ENCODE measurements around the gene A3GALT2.

Gene A3GALT2

DNA sequence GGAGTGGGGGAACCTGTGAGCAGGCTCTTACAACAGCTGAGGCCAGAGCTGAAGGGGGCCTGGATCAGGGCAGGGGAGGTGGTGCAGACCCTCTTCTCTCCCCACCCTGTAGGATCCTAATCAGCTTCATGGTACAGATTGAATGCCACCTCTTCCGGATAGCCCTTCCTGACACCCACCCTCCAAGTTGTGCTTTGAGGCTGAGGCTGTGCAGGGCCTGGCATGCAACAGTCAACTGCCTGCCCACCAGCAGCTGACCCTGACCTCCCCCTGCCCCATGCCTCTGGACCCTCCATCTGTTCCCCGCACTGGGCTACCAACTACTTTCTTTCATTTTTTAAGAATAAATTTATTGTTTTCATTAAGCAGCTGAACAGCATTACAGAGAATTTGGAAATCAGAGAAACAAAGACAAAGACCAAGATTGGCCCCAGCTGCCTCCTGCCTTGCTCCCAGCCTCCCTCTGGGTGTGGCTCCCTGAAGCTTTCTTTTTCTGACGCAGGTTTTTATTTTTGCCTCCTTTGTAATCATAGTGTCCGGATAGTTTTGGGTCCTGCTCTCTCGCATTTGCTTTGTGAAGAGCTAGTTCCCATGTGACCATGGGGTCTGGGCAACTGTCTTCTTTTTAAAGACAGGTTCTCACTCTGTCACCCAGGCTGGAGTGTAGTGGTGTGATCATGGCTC lies 51.8 kb downstream of the A3GALT2 start (continued):
- TF ChIP-seq ZNF26 (tag by site-specific recombination; IDR thresholded peaks at IDR 0.05): no peak

DNA sequence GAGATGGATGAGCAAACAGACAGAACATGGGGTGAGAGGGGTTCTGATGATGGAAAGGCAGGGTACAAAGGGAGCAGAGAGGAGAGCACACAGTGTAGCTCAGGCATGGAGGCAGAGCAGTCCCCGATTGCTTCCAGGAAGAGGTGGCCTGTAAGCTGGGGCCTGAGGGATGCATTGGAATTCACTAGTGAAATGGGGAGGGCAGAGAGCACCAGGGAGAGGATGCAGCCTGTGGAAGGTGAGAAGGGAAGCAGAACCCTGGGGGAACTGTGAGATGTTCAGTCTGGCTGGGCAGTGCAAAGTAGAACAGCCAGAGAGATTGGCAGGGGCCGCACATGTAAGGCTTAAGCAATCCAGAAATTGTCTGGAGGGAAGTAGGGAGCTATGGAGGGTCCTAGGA lies 52.4 kb downstream of the A3GALT2 start:
- TF ChIP-seq, protein P1, sequence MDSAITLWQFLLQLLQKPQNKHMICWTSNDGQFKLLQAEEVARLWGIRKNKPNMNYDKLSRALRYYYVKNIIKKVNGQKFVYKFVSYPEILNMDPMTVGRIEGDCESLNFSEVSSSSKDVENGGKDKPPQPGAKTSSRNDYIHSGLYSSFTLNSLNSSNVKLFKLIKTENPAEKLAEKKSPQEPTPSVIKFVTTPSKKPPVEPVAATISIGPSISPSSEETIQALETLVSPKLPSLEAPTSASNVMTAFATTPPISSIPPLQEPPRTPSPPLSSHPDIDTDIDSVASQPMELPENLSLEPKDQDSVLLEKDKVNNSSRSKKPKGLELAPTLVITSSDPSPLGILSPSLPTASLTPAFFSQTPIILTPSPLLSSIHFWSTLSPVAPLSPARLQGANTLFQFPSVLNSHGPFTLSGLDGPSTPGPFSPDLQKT (IDR thresholded peaks at IDR 0.05; ENCODE audit: borderline replicate concordance, low read depth, low read length): no peak
- TF ChIP-seq PRDM1 (tag by site-specific recombination; IDR thresholded peaks at IDR 0.05) (peak; percentile 30; the same call in 1 of the 2 replicates), ZNF221 (tag by site-specific recombination; IDR thresholded peaks at IDR 0.05; ENCODE audit: borderline replicate concordance) (no peak), ZNF423 (tag by site-specific recombination; IDR thresholded peaks at IDR 0.05) (no peak)
- H3K4me3 ChIP-seq (ENCODE audit: low read depth, low read length): no peak overlapping the region
- ChIA-PET CTCF (interaction anchor here (0.6 kb wide), 1 partner anchor 1130 kb away, joined by 4 read pairs; no protein-coding TSS in a partner anchor), POLR2A (no interaction called here)
- no peaks in the 10 kb centered on the region for H3K4me1 ChIP-seq (ENCODE audit: control insufficient read depth, insufficient read depth, low read length)
- H3K36me3 ChIP-seq (ENCODE audit: control insufficient read depth in 2 of 2, insufficient read depth in 1 of 2, low read length in 2 of 2): peaks cover 0 to 5% of the 10 kb centered on the region in 2 experiments; a peak in 1 of 3 replicates
- H3K27ac ChIP-seq (ENCODE audit: extremely low read depth, low read depth, low read length): no peak overlapping the region
- H3K9me3 ChIP-seq (ENCODE audit: control insufficient read depth, insufficient read depth, low read depth, low read length): no peaks in the 10 kb centered on the region

DNA sequence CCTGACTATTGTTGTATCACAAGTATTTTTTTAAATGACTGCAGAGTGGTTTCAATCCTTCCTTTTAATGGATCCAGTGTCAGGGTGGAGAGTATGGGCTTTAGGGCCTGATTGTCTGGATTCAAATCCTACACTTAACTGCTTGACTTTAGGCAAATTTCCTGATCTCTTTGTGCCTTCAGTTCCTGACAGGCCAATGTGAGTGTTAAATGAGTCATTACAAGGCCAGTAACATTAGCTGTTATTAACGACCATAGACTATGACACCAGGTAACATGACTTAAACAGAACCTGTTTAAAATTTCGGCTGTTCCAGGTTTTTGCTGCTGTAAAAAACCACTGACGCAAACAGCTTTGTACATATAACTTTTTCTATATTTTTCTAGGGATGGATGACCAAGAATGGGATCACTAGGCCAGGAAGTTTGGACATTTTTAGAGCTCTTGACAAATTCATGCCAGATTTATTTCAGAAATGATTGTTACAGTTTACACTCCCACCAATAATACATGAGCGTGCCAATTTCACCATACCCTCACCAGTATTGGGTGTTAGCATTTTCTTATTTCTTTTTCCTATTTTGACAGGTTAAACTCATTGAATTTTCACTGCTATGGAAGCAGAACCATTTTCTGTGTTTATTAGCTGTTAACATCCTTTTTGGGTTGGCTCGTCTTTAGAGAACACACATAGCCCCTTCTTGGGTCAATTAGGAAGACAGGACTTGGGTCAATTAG lies 53.3 kb downstream of the A3GALT2 start:
- POLR2A ChIA-PET: no interaction called here
- H3K36me3 ChIP-seq (ENCODE audit: control insufficient read depth in 2 of 2, insufficient read depth in 1 of 2, low read length in 2 of 2): peaks cover 0 to 9% of the 10 kb centered on the region in 2 experiments; a peak in 1 of 3 replicates
- no peaks in the 10 kb centered on the region for H3K9me3 ChIP-seq (ENCODE audit: control insufficient read depth, insufficient read depth, low read depth, low read length)
- TF ChIP-seq ZBTB10 (tag by site-specific recombination; IDR thresholded peaks at IDR 0.05) (no peak), ZNF37A (tag by site-specific recombination; IDR thresholded peaks at IDR 0.05) (no peak)
- no peaks in the 10 kb centered on the region for H3K4me1 ChIP-seq (ENCODE audit: control insufficient read depth, insufficient read depth, low read length)
- no peak overlapping the region for H3K4me3 ChIP-seq (ENCODE audit: low read depth, low read length)
- no peak overlapping the region for H3K27ac ChIP-seq (ENCODE audit: extremely low read depth, low read depth, low read length)
- CTCF ChIA-PET: interaction anchor here (0.6 to 0.7 kb wide), 2 partner anchors 28 to 93 kb away, joined by 3 read pairs; no protein-coding TSS in a partner anchor

GRCh38 chr1:33266766-33267165 lies 54.1 kb downstream of the A3GALT2 start:
- no peaks in the 10 kb centered on the region for H3K4me1 ChIP-seq (ENCODE audit: control insufficient read depth, insufficient read depth, low read length)
- ChIA-PET POLR2A (no interaction called here), CTCF (no interaction called here)
- no peaks in the 10 kb centered on the region for H3K9me3 ChIP-seq (ENCODE audit: control insufficient read depth, insufficient read depth, low read depth, low read length)
- TF ChIP-seq ZNF423 (tag by site-specific recombination; IDR thresholded peaks at IDR 0.05) (no peak), ZNF677 (tag by site-specific recombination; IDR thresholded peaks at IDR 0.05) (no peak), PRDM1 (tag by site-specific recombination; IDR thresholded peaks at IDR 0.05) (no peak), ZNF280C (tag by site-specific recombination; IDR thresholded peaks at IDR 0.05) (no peak), ZNF510 (tag by site-specific recombination; IDR thresholded peaks at IDR 0.05; ENCODE audit: insufficient replicate concordance) (no peak), ZNF121 (tag by site-specific recombination; IDR thresholded peaks at IDR 0.05) (no peak), GLI4 (tag by site-specific recombination; IDR thresholded peaks at IDR 0.05) (no peak), ZNF488 (tag by site-specific recombination; IDR thresholded peaks at IDR 0.05) (no peak), GFI1B (tag by site-specific recombination; IDR thresholded peaks at IDR 0.05) (no peak), RBAK (tag by site-specific recombination; IDR thresholded peaks at IDR 0.05) (no peak)
- H3K4me3 ChIP-seq (ENCODE audit: low read depth, low read length): no peak overlapping the region
- H3K27ac ChIP-seq (ENCODE audit: extremely low read depth, low read depth, low read length): no peak overlapping the region
- peaks cover 0 to 10% of the 10 kb centered on the region in 2 experiments; a peak in 1 of 3 replicates for H3K36me3 ChIP-seq (ENCODE audit: control insufficient read depth in 2 of 2, insufficient read depth in 1 of 2, low read length in 2 of 2)
